IMR-90 (cell line): ENCODE data around the gene PFKP. TPM values are rescaled to one million over a fixed set of nuclear protein-coding genes. Genes with fewer than 3 reads are reported as not detected.

ENCODE experiments used
- ATAC-seq: fragments of 200-7000 bp; cut with Tn5 transposase; 2 replicates; pipeline ENCODE4 v1.9.1; 2020; ENCODE audit warnings: low read depth, mild to moderate bottlenecking, moderate library complexity
- BruUV-seq: library from RNA; stranded (reverse); fragments of 400-500 nt; replicated peaks from 2 replicates; lab custom pipeline; 2021; lab: Mats Ljungman, UMichigan
- CTCF ChIA-PET: fragments of 300-600 bp; formaldehyde crosslinking; extraction: SDS; loops from one replicate; lab custom pipeline; 2021; ENCODE audit warnings: antibody characterized with exemption; lab: Yijun Ruan, JAX
- POLR2A ChIA-PET: fragments of 300-600 bp; sonication (Branson Sonifier 250); formaldehyde crosslinking; loops from one replicate; lab custom pipeline; 2022; ENCODE audit warnings: antibody characterized with exemption; ENCODE audit not compliant: unreplicated experiment; lab: Charles Lee
- DNase-seq: peaks from one replicate; pipeline ENCODE4 v3.0.0; 2013
- H2AFZ ChIP-seq: replicated peaks from 2 replicates; pipeline ENCODE3; 2013; ENCODE audit warnings: low read length, mild to moderate bottlenecking; ENCODE audit not compliant: poor library complexity
- H2AK5ac ChIP-seq: 2 replicates; pipeline ENCODE4 v1.6.1; 2013; ENCODE audit warnings: low read depth, low read length, inconsistent platforms
- H2AK9ac ChIP-seq: replicated peaks from 2 replicates; pipeline ENCODE3; 2013; ENCODE audit warnings: mild to moderate bottlenecking, low read depth, low read length, moderate library complexity; ENCODE audit not compliant: poor library complexity
- H2BK120ac ChIP-seq: 2 replicates; pipeline ENCODE4 v1.6.1; 2013; ENCODE audit warnings: low read depth, low read length, inconsistent platforms
- H2BK15ac ChIP-seq: 3 replicates; pipeline ENCODE4 v1.6.1; 2013; ENCODE audit warnings: low read depth, low read length, inconsistent platforms
- H2BK20ac ChIP-seq: 2 replicates; pipeline ENCODE4 v1.6.1; 2013; ENCODE audit warnings: low read depth, mild to moderate bottlenecking, inconsistent platforms, low read length, moderate library complexity
- H2BK5ac ChIP-seq: 2 replicates; pipeline ENCODE4 v1.6.1; 2013; ENCODE audit warnings: mild to moderate bottlenecking, low read depth, low read length, inconsistent platforms; ENCODE audit not compliant: poor library complexity, severe bottlenecking
- H3K14ac ChIP-seq: replicated peaks from 2 replicates; pipeline ENCODE4 v1.6.1; 2013; ENCODE audit warnings: low read depth, low read length, inconsistent platforms
- H3K18ac ChIP-seq: 2 replicates; pipeline ENCODE4 v1.6.1; 2013; ENCODE audit warnings: low read depth, low read length, control low read depth
- H3K23ac ChIP-seq: 2 replicates; pipeline ENCODE4 v1.6.1; 2013; ENCODE audit warnings: low read depth, low read length, inconsistent platforms
- H3K27ac ChIP-seq: 2 replicates; pipeline ENCODE4 v1.5.1; 2013; ENCODE audit warnings: mild to moderate bottlenecking, control low read depth, low read length; ENCODE audit not compliant: insufficient read depth
- H3K27me3 ChIP-seq: 2 replicates; pipeline ENCODE4 v1.6.1; 2013; ENCODE audit warnings: low read length; ENCODE audit not compliant: control insufficient read depth, insufficient read depth
- H3K36me3 ChIP-seq: 2 replicates; pipeline ENCODE4 v1.6.1; 2013; ENCODE audit warnings: low read length, mixed read lengths; ENCODE audit not compliant: control insufficient read depth, insufficient read depth
- H3K4ac ChIP-seq: 2 replicates; pipeline ENCODE4 v1.6.1; 2013; ENCODE audit warnings: low read depth, low read length, inconsistent platforms
- H3K4me1 ChIP-seq: 2 replicates; pipeline ENCODE4 v1.6.1; 2013; ENCODE audit warnings: low read length, mixed read lengths; ENCODE audit not compliant: control insufficient read depth, insufficient read depth
- H3K4me2 ChIP-seq: 2 replicates; pipeline ENCODE4 v1.6.1; 2013; ENCODE audit warnings: low read depth, mild to moderate bottlenecking, control low read depth, low read length, moderate library complexity
- H3K4me3 ChIP-seq: 2 replicates; pipeline ENCODE4 v1.5.1; 2013; ENCODE audit warnings: low read depth, mild to moderate bottlenecking, control low read depth, low read length, moderate library complexity; ENCODE audit not compliant: insufficient read depth
- H3K56ac ChIP-seq: 2 replicates; pipeline ENCODE4 v1.6.1; 2013; ENCODE audit warnings: low read length, inconsistent platforms; ENCODE audit not compliant: insufficient read depth; ENCODE audit errors: extremely low read depth
- H3K79me1 ChIP-seq, 2 experiments: 2 replicates each; pipeline ENCODE4 v1.6.1; 2013; ENCODE audit warnings: low read length in 2 of 2, inconsistent platforms in 1 of 2, low read depth in 1 of 2
- H3K9ac ChIP-seq: 2 replicates; pipeline ENCODE4 v1.6.1; 2013; ENCODE audit warnings: low read depth, low read length, control low read depth
- H3K9me1 ChIP-seq: 2 replicates; pipeline ENCODE4 v1.6.1; 2013; ENCODE audit warnings: low read length, inconsistent platforms; ENCODE audit not compliant: insufficient read depth
- H3K9me3 ChIP-seq: 2 replicates; pipeline ENCODE4 v1.6.1; 2013; ENCODE audit warnings: low read length; ENCODE audit not compliant: control insufficient read depth, insufficient read depth
- H4K20me1 ChIP-seq: 2 replicates; pipeline ENCODE4 v1.6.1; 2013; ENCODE audit warnings: low read length, inconsistent platforms; ENCODE audit not compliant: insufficient read depth
- H4K5ac ChIP-seq: 2 replicates; pipeline ENCODE4 v1.6.1; 2013; ENCODE audit warnings: mild to moderate bottlenecking, low read depth, low read length, control low read depth
- H4K8ac ChIP-seq, 2 experiments: 2 replicates each; pipeline ENCODE4 v1.6.1; 2013; ENCODE audit warnings: low read depth in 2 of 2, low read length in 2 of 2, control low read depth in 1 of 2, inconsistent platforms in 1 of 2
- H4K91ac ChIP-seq: 2 replicates; pipeline ENCODE4 v1.6.1; 2013; ENCODE audit warnings: low read depth, low read length, inconsistent platforms; ENCODE audit not compliant: insufficient read depth
- BHLHE40 ChIP-seq: fragments of 150-350 bp; IDR thresholded peaks from 2 replicates; pipeline ENCODE4 v1.6.1; 2016; ENCODE audit warnings: mild to moderate bottlenecking, low read depth, low read length
- MXI1 ChIP-seq: IDR thresholded peaks from 2 replicates; pipeline ENCODE4 v1.6.1; 2012; ENCODE audit warnings: low read depth, mild to moderate bottlenecking, low read length, moderate library complexity, borderline replicate concordance
- NFE2L2 ChIP-seq: fragments of 150-350 bp; IDR thresholded peaks from 2 replicates; pipeline ENCODE4 v1.6.1; 2016; ENCODE audit warnings: low read depth, mild to moderate bottlenecking, low read length
- RAD21 ChIP-seq: IDR thresholded peaks from 2 replicates; pipeline ENCODE4 v1.6.1; 2012; ENCODE audit warnings: low read length, improper control_type of control experiment
- RFX5 ChIP-seq: IDR thresholded peaks from 2 replicates; pipeline ENCODE4 v1.8.0; 2012; ENCODE audit warnings: low read depth, mild to moderate bottlenecking, low read length, moderate library complexity
- SMC3 ChIP-seq: fragments of 150-350 bp; IDR thresholded peaks from 2 replicates; pipeline ENCODE4 v1.6.1; 2016; ENCODE audit warnings: low read depth, mild to moderate bottlenecking, antibody characterized with exemption, low read length, moderate library complexity
- WGBS, 2 experiments: methylation state at CpG; one replicate each; pipeline versions ENCODE4 v1.1.5 to v1.1.7; 2013; ENCODE audit warnings: missing lambda C conversion rate in 2 of 2; ENCODE audit not compliant: insufficient read length in 1 of 2; ENCODE audit errors: extremely low coverage in 2 of 2; 5-methylcytosine and 5-hydroxymethylcytosine counted together
- dilution Hi-C: fragments of 300-500 bp; cut with HindIII; formaldehyde crosslinking; loops from one replicate; pipeline ENCODE4 v1.14.3; 2018; ENCODE audit warnings: low sequenced_read_pairs; ENCODE audit not compliant: unreplicated experiment
- in situ Hi-C: fragments of 300-500 bp; cut with MboI; formaldehyde crosslinking; loops from 3 replicates; pipeline ENCODE4 v1.14.3; 2019; ENCODE audit warnings: low sequenced_read_pairs, inconsistent platforms, mixed read lengths
- intact Hi-C: fragments of 100-400 bp; cut with micrococcal nuclease; formaldehyde crosslinking; loops from 2 replicates; pipeline ENCODE4 v1.10.0; 2022
- polyA plus RNA-seq, 3 experiments: library from polyadenylated mRNA; depleted of rRNA; stranded (reverse); fragments of >200 nt; gene quantifications; 2 replicates each; pipeline ENCODE4 v1.2.3, GENCODE V29; 2012; ENCODE audit warnings: low replicate concordance in 1 of 3
- total RNA-seq: library from RNA; depleted of rRNA; stranded (reverse); fragments of >200 nt; gene quantifications from 2 replicates; pipeline ENCODE4 v1.2.3, GENCODE V29; 2012
- TF ChIP-seq, protein P1 (sequence below): fragments of 150-350 bp; IDR thresholded peaks from 2 replicates; pipeline ENCODE4 v1.6.1; 2016; ENCODE audit warnings: low read depth, mild to moderate bottlenecking, low read length, moderate library complexity, borderline replicate concordance
- TF ChIP-seq, protein P2 (sequence below): conservative IDR thresholded peaks from 2 replicates; pipeline ENCODE4 v1.5.1; 2012; ENCODE audit warnings: mild to moderate bottlenecking, low read depth, low read length, improper control_type of control experiment

PFKP gene
- total and polyA plus RNA-seq, 2 of the 4 experiments (the other 2 are of a cell fraction): 223 to 294 TPM

GRCh38 chr10:3062502-3063186, 4.7 kb upstream of the PFKP start:
- Histone ChIP-seq H3K36me3 (no peaks in the 10 kb centered on the region), H4K20me1 (no peaks in the 10 kb centered on the region), H3K4me3 (no peak overlapping the region), H2BK120ac (no peak overlapping the region), H4K8ac (no peak overlapping the region), H2BK5ac (no peak overlapping the region), H3K27me3 (no peaks in the 10 kb centered on the region), H3K9me3 (no peaks in the 10 kb centered on the region), H4K91ac (no peak overlapping the region), H3K14ac (no peak overlapping the region), H3K4me1 (no peaks in the 10 kb centered on the region), H3K4me2 (no peak overlapping the region), H2AFZ (no peak overlapping the region), H4K5ac (no peak overlapping the region), H3K27ac (no peak overlapping the region), H3K9ac (no peak overlapping the region), H2AK5ac (no peak overlapping the region), H2AK9ac (no peak overlapping the region), H3K18ac (no peak overlapping the region), H3K4ac (no peak overlapping the region), H2BK20ac (no peak overlapping the region), H3K9me1 (no peaks in the 10 kb centered on the region), H3K23ac (no peak overlapping the region), H3K56ac (no peak overlapping the region), H3K79me1 (no peaks in the 10 kb centered on the region; a peak in 1 of 4 replicates), H2BK15ac (no peak overlapping the region)
- in situ Hi-C loops (no loop called here), intact Hi-C loops (no loop called here), dilution Hi-C loops (no loop called here)
- 77 to 100% methylated on average over 1 to 6 of the region's 6 CpGs for WGBS, 2 experiments
- DNase-seq (no peak), ATAC-seq (no peak)
- TF ChIP-seq, protein P1, sequence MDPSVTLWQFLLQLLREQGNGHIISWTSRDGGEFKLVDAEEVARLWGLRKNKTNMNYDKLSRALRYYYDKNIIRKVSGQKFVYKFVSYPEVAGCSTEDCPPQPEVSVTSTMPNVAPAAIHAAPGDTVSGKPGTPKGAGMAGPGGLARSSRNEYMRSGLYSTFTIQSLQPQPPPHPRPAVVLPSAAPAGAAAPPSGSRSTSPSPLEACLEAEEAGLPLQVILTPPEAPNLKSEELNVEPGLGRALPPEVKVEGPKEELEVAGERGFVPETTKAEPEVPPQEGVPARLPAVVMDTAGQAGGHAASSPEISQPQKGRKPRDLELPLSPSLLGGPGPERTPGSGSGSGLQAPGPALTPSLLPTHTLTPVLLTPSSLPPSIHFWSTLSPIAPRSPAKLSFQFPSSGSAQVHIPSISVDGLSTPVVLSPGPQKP: no peak
- TF ChIP-seq RFX5 (no peak), SMC3 (no peak), RAD21 (no peak), NFE2L2 (no peak), MXI1 (no peak), BHLHE40 (no peak)
- TF ChIP-seq, protein P2, sequence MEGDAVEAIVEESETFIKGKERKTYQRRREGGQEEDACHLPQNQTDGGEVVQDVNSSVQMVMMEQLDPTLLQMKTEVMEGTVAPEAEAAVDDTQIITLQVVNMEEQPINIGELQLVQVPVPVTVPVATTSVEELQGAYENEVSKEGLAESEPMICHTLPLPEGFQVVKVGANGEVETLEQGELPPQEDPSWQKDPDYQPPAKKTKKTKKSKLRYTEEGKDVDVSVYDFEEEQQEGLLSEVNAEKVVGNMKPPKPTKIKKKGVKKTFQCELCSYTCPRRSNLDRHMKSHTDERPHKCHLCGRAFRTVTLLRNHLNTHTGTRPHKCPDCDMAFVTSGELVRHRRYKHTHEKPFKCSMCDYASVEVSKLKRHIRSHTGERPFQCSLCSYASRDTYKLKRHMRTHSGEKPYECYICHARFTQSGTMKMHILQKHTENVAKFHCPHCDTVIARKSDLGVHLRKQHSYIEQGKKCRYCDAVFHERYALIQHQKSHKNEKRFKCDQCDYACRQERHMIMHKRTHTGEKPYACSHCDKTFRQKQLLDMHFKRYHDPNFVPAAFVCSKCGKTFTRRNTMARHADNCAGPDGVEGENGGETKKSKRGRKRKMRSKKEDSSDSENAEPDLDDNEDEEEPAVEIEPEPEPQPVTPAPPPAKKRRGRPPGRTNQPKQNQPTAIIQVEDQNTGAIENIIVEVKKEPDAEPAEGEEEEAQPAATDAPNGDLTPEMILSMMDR: no peak
- ChIA-PET CTCF (no interaction called here), POLR2A (no interaction called here)
- BruUV-seq: no TSS peak
